HEK293 (cell line): ENCODE results near the gene SLC18A3.

Experiments
- CTCF ChIP-seq: fragments of 450-650 bp; formaldehyde crosslinking; IDR thresholded peaks from 2 replicates; pipeline ENCODE4 v1.5.1; 2016; ENCODE audit warnings: missing biosample characterization, missing genetic modification characterization
- GLI2 ChIP-seq: fragments of 450-650 bp; formaldehyde crosslinking; IDR thresholded peaks from 2 replicates; pipeline ENCODE4; 2017; ENCODE audit warnings: missing biosample characterization, missing genetic modification characterization, low read depth, borderline replicate concordance
- SP2 ChIP-seq: fragments of 450-650 bp; formaldehyde crosslinking; IDR thresholded peaks from 2 replicates; pipeline ENCODE4 v1.5.1; 2016; ENCODE audit warnings: missing biosample characterization, missing genetic modification characterization
- ZFP41 ChIP-seq: fragments of 450-650 bp; formaldehyde crosslinking; IDR thresholded peaks from 2 replicates; pipeline ENCODE4 v1.5.1; 2016; ENCODE audit warnings: missing biosample characterization, missing genetic modification characterization, borderline replicate concordance
- ZNF146 ChIP-seq: fragments of 450-650 bp; formaldehyde crosslinking; IDR thresholded peaks from 2 replicates; pipeline ENCODE4 v1.5.1; 2016; ENCODE audit warnings: missing biosample characterization, missing genetic modification characterization
- ZNF19 ChIP-seq: fragments of 450-650 bp; formaldehyde crosslinking; IDR thresholded peaks from 2 replicates; pipeline ENCODE4; 2016; ENCODE audit warnings: missing biosample characterization, missing genetic modification characterization, low read depth
- ZNF426 ChIP-seq: fragments of 450-650 bp; formaldehyde crosslinking; IDR thresholded peaks from 2 replicates; pipeline ENCODE4 v1.5.1; 2017; ENCODE audit warnings: missing biosample characterization, missing genetic modification characterization, mild to moderate bottlenecking, inconsistent platforms, moderate library complexity
- ZNF548 ChIP-seq: fragments of 450-650 bp; formaldehyde crosslinking; IDR thresholded peaks from 2 replicates; pipeline ENCODE4 v1.5.1; 2016; ENCODE audit warnings: missing biosample characterization, missing genetic modification characterization
- ZNF549 ChIP-seq: fragments of 450-650 bp; IDR thresholded peaks from 2 replicates; pipeline ENCODE4 v1.5.1; 2018; ENCODE audit warnings: missing biosample characterization, missing genetic modification characterization, mild to moderate bottlenecking, inconsistent platforms, moderate library complexity
- ZNF580 ChIP-seq: fragments of 450-650 bp; formaldehyde crosslinking; IDR thresholded peaks from 2 replicates; pipeline ENCODE4 v1.5.1; 2016; ENCODE audit warnings: missing biosample characterization, missing genetic modification characterization

GRCh38 chr10:49651917-49652316, 41.8 kb downstream of the SLC18A3 start:
- TF ChIP-seq ZNF426 = no peak
- no peak for TF ChIP-seq CTCF (tag by site-specific recombination)
- no peak for TF ChIP-seq ZNF548 (tag by site-specific recombination)
- no peak for TF ChIP-seq ZNF580 (tag by site-specific recombination)
- no peak for TF ChIP-seq SP2 (tag by site-specific recombination)
- TF ChIP-seq GLI2 (tag by site-specific recombination) = no peak
- no peak for TF ChIP-seq ZNF19 (tag by site-specific recombination)
- TF ChIP-seq ZFP41 = no peak
- no peak for TF ChIP-seq ZNF146 (tag by site-specific recombination)
- no peak for TF ChIP-seq ZNF549 (tag by site-specific recombination)
